A673 (cell line): ENCODE measurements around the gene CRACDL.

ENCODE experiments used
- CTCF ChIP-seq: fragments of 300-800, 200-600 bp; sonication (generic); conservative IDR thresholded peaks from 2 replicates; pipeline ENCODE4 v1.5.1; 2017; ENCODE audit warnings: low read depth, mild to moderate bottlenecking, antibody characterized with exemption, low read length, moderate library complexity, mixed read lengths
- EZH2 ChIP-seq: fragments of 200-600 bp; sonication (generic); IDR thresholded peaks from 2 replicates; pipeline ENCODE4 v1.6.1; 2017; ENCODE audit warnings: borderline replicate concordance, low read depth, mild to moderate bottlenecking, mixed read lengths, antibody characterized with exemption, low read length; ENCODE audit not compliant: poor library complexity, severe bottlenecking

GRCh38 chr2:98793897-98794830 is 141.9 kb downstream of the CRACDL start:
- TF ChIP-seq CTCF (no peak), EZH2 (no peak)
